Loucy (cell line): ENCODE measurements around the gene C11orf97.

Experiments used
- CTCF ChIP-seq: fragments of 200-600 bp; sonication (generic); conservative IDR thresholded peaks from 2 replicates; pipeline ENCODE4 v1.5.1; 2014; ENCODE audit warnings: mild to moderate bottlenecking, antibody characterized with exemption, low read length
- EZH2phosphoT487 ChIP-seq: fragments of 200-600 bp; IDR thresholded peaks from 2 replicates; pipeline ENCODE4 v1.6.1; 2018; ENCODE audit warnings: antibody characterized with exemption, mild to moderate bottlenecking, moderate library complexity, borderline replicate concordance

- TF ChIP-seq CTCF (no peak), EZH2phosphoT487 (no peak)
Measured at GRCh38 chr11:94545264-94546161, 33.3 kb downstream of the C11orf97 start.
